Activated naive CD4-positive, alpha-beta T cell treated with Interleukin-2 at 50 U/mL for 16 hours (primary cell): ENCODE results near the gene MICALL1.

Source experiments
- DNase-seq: peaks from one replicate; pipeline ENCODE4 v3.0.0-alpha.2; 2020

Gene MICALL1

GRCh38 chr22:37985751-37986281 lies 79.7 kb downstream of the MICALL1 start:
- no peak for DNase-seq

- DNase-seq: no peak
Measured at GRCh38 chr22:37986371-37986770, 80.3 kb downstream of the MICALL1 start.

GRCh38 chr22:37989146-37990045 lies 83.3 kb downstream of the MICALL1 start:
- no peak for DNase-seq

GRCh38 chr22:37990301-37990700 lies 84.2 kb downstream of the MICALL1 start:
- no peak for DNase-seq

GRCh38 chr22:37990862-37991261 lies 84.8 kb downstream of the MICALL1 start:
- no peak for DNase-seq

GRCh38 chr22:37991731-37992442 lies 85.8 kb downstream of the MICALL1 start:
- no peak for DNase-seq
